ENCODE data around the gene CHCHD6. TPM values are rescaled to one million over a fixed set of nuclear protein-coding genes. Genes with fewer than 3 reads are reported as not detected.

Gene CHCHD6
- total RNA-seq, 3 donors from 2014 or later (not counting 1 experiment from before 2014, with no cell fraction given): 5.3 to 9.9 (median 8.3) TPM

DNA sequence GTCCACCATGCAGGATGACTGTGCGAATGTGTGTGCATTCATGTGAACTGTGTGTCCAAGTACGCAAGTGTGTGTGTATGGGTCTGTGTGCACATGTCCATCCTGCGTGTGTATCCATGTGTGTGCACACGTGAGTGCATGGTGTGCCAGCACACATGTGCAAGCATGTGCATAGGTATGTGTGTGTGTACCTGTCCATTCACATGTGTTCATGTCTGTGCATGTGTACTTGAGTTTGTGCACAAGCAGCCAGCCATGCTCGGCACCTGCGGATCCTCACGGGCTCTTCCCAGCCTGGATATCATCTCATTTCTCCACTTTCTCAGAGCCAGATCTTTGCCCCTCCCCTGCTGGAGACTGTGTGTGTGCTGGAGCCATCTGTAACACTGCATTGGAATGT is 260.2 kb downstream of the CHCHD6 start:
- H3K4me1 Mint-ChIP-seq: no peaks in the 10 kb centered on the region
- peaks cover 2 to 5% of the 10 kb centered on the region in 2 donors for H3K27me3 Mint-ChIP-seq (ENCODE audit: low read depth in 2 of 2)
- ATAC-seq (no peak), DNase-seq (no peak)
- Histone ChIP-seq H3K9me3 (ENCODE audit: control insufficient read depth, insufficient read depth, low read length) (no peaks in the 10 kb centered on the region), H3K4me3 (ENCODE audit: low read length) (no peak overlapping the region), H3K4me1 (ENCODE audit: control insufficient read depth, insufficient read depth, low read length) (no peaks in the 10 kb centered on the region), H3K27ac (ENCODE audit: low read length) (no peak overlapping the region), H3K27me3 (ENCODE audit: control insufficient read depth, insufficient read depth, low read length) (no peaks in the 10 kb centered on the region), H3K36me3 (ENCODE audit: control insufficient read depth, insufficient read depth, low read length) (no peaks in the 10 kb centered on the region)
- TF ChIP-seq, protein P1, sequence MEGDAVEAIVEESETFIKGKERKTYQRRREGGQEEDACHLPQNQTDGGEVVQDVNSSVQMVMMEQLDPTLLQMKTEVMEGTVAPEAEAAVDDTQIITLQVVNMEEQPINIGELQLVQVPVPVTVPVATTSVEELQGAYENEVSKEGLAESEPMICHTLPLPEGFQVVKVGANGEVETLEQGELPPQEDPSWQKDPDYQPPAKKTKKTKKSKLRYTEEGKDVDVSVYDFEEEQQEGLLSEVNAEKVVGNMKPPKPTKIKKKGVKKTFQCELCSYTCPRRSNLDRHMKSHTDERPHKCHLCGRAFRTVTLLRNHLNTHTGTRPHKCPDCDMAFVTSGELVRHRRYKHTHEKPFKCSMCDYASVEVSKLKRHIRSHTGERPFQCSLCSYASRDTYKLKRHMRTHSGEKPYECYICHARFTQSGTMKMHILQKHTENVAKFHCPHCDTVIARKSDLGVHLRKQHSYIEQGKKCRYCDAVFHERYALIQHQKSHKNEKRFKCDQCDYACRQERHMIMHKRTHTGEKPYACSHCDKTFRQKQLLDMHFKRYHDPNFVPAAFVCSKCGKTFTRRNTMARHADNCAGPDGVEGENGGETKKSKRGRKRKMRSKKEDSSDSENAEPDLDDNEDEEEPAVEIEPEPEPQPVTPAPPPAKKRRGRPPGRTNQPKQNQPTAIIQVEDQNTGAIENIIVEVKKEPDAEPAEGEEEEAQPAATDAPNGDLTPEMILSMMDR (IDR thresholded peaks at IDR 0.05): no peak
- H3K36me3 Mint-ChIP-seq: no peaks in the 10 kb centered on the region
- H3K4me3 Mint-ChIP-seq: no peak overlapping the region
- H3K9me3 Mint-ChIP-seq: no peaks in the 10 kb centered on the region
- no peak overlapping the region for H3K27ac Mint-ChIP-seq
- intact Hi-C loops (cut with micrococcal nuclease): no loop called here
- WGBS (ENCODE audit: insufficient coverage): 90% methylated on average over 7 of the region's 7 CpGs

DNA sequence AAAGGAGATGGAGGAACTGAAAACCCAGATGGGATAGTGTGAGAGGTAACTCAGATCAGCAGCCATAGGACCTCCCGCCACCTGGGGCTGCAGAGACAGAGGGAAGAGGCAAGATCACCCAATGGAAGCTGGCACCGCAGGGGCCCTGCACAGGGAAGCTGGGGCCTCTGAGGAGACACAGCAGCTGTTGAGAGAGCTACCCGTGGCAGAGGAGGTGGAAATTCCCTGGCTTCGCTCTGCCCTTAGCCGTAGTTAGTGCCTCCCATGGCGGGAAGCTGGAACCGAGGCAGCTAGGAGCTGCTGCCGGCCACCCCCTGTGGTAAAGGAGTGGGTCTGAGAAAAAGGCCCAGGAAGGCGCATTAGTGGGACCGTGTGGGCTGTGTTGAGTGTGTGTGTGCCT is 260.9 kb downstream of the CHCHD6 start:
- Histone ChIP-seq H3K4me3 (ENCODE audit: low read length) (no peak overlapping the region), H3K36me3 (ENCODE audit: control insufficient read depth, insufficient read depth, low read length) (no peaks in the 10 kb centered on the region), H3K9me3 (ENCODE audit: control insufficient read depth, insufficient read depth, low read length) (no peaks in the 10 kb centered on the region), H3K4me1 (ENCODE audit: control insufficient read depth, insufficient read depth, low read length) (no peaks in the 10 kb centered on the region), H3K27ac (ENCODE audit: low read length) (no peak overlapping the region), H3K27me3 (ENCODE audit: control insufficient read depth, insufficient read depth, low read length) (no peaks in the 10 kb centered on the region)
- Mint-ChIP-seq H3K4me1 (no peaks in the 10 kb centered on the region), H3K27ac (no peak overlapping the region), H3K4me3 (no peak overlapping the region), H3K27me3 (ENCODE audit: low read depth in 2 of 2) (peaks cover 3 to 10% of the 10 kb centered on the region in 2 donors), H3K9me3 (no peaks in the 10 kb centered on the region), H3K36me3 (no peaks in the 10 kb centered on the region)
- 91% methylated on average over 10 of the region's 10 CpGs for WGBS (ENCODE audit: insufficient coverage)
- TF ChIP-seq, protein P1 (IDR thresholded peaks at IDR 0.05): no peak
- no peak for ATAC-seq
- no peak for DNase-seq
- intact Hi-C loops (cut with micrococcal nuclease): no loop called here

DNA sequence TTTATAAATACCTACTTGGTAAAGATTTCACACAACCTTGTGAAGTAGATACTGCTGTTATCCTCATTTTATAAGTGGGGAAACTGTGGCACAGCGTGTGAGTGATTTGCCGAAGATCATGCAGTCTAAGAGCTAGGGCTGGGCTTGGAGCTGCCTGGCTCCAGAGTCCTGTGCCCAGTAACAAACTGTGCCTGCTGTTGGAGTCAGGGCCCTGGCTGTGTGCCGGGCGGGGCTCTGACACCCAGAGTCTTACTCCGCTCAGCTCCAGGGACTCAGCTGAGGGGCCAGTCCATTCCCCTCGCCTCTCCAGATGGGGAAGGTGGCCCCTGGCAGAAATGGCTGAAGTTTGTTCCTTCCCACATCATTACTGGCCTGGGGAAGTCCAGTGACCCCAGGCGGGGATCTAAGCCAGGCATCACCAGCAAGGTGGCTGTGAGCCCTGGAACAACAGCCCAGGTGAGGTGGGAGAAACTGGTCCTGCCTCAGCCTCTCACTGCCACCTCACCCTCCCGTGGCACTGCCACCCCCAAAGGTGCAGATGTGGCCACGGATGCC is 261.6 kb downstream of the CHCHD6 start:
- no peaks in the 10 kb centered on the region for H3K4me1 ChIP-seq (ENCODE audit: control insufficient read depth, insufficient read depth, low read length)
- intact Hi-C loops (cut with micrococcal nuclease): no loop called here
- no peaks in the 10 kb centered on the region for H3K27me3 ChIP-seq (ENCODE audit: control insufficient read depth, insufficient read depth, low read length)
- no peaks in the 10 kb centered on the region for H3K4me1 Mint-ChIP-seq
- TF ChIP-seq, protein P1 (IDR thresholded peaks at IDR 0.05): no peak
- H3K4me3 ChIP-seq (ENCODE audit: low read length): no peak overlapping the region
- H3K27me3 Mint-ChIP-seq (ENCODE audit: low read depth in 2 of 2): peaks cover 5 to 10% of the 10 kb centered on the region in 2 donors
- no peaks in the 10 kb centered on the region for H3K9me3 ChIP-seq (ENCODE audit: control insufficient read depth, insufficient read depth, low read length)
- no peaks in the 10 kb centered on the region for H3K36me3 Mint-ChIP-seq
- H3K9me3 Mint-ChIP-seq: no peaks in the 10 kb centered on the region
- ATAC-seq (no peak), DNase-seq (no peak)
- H3K4me3 Mint-ChIP-seq: no peak overlapping the region
- no peak overlapping the region for H3K27ac Mint-ChIP-seq
- 88% methylated on average over 8 of the region's 9 CpGs for WGBS (ENCODE audit: insufficient coverage)
- H3K27ac ChIP-seq (ENCODE audit: low read length): no peak overlapping the region
- no peaks in the 10 kb centered on the region for H3K36me3 ChIP-seq (ENCODE audit: control insufficient read depth, insufficient read depth, low read length)

DNA sequence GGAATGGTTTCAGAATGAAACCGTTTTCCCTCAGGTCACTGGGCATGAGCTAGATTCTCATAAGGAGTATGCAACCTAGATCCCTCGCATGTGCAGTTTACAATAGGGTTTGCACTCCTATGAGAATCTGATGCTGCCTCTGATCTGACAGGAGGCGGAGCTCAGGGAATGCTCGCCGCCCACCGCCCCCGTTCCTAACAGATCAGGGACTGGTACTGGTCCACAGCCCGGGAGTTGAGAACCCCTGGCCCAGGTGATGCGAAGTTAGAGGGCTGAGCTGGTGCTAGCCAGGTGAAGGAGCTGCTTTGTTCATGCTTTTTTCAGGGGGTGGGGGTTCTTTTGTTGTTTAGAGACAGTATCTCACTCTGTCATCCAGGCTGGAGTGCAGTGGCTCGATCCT is 263.3 kb downstream of the CHCHD6 start:
- no peaks in the 10 kb centered on the region for H3K4me1 Mint-ChIP-seq

More for the DNA sequence above, 263.3 kb downstream of the CHCHD6 start:
- Mint-ChIP-seq H3K9me3 (no peaks in the 10 kb centered on the region), H3K27me3 (ENCODE audit: low read depth in 2 of 2) (peaks cover 6 to 10% of the 10 kb centered on the region in 2 donors), H3K4me3 (no peak overlapping the region), H3K27ac (no peak overlapping the region), H3K36me3 (no peaks in the 10 kb centered on the region)
- Histone ChIP-seq H3K9me3 (ENCODE audit: control insufficient read depth, insufficient read depth, low read length) (no peaks in the 10 kb centered on the region), H3K4me3 (ENCODE audit: low read length) (no peak overlapping the region), H3K4me1 (ENCODE audit: control insufficient read depth, insufficient read depth, low read length) (no peaks in the 10 kb centered on the region), H3K27me3 (ENCODE audit: control insufficient read depth, insufficient read depth, low read length) (no peaks in the 10 kb centered on the region), H3K36me3 (ENCODE audit: control insufficient read depth, insufficient read depth, low read length) (no peaks in the 10 kb centered on the region), H3K27ac (ENCODE audit: low read length) (no peak overlapping the region)
- ATAC-seq (no peak), DNase-seq (no peak)
- intact Hi-C loops (cut with micrococcal nuclease): no loop called here
- TF ChIP-seq, protein P1 (IDR thresholded peaks at IDR 0.05): no peak
- 95% methylated on average over 10 of the region's 10 CpGs for WGBS (ENCODE audit: insufficient coverage)
